Umbilical cord (tissue), 2 donors: ENCODE data around the gene EPB41. TPM values are rescaled to one million over a fixed set of nuclear protein-coding genes. Genes with fewer than 3 reads are reported as not detected.
"Not testable (repeated sequence)": the region's sequence is repeated elsewhere in the genome, so short reads cannot be mapped to it uniquely, and the experiment has no call there.

Source experiments
- DNase-seq: peaks from one replicate; pipeline ENCODE4 v3.0.0-alpha.2; 2015; ENCODE audit warnings: low spot score
- total RNA-seq: library from RNA; depleted of rRNA; stranded (reverse); fragments of >200 nt; gene quantifications from one replicate; pipeline ENCODE4 v1.2.3, GENCODE V29; 2014; ENCODE audit warnings: low replicate concordance; ENCODE audit not compliant: insufficient read depth

EPB41 gene
- total RNA-seq, 1 donor from 2014 or later, result 71.3 TPM

DNA sequence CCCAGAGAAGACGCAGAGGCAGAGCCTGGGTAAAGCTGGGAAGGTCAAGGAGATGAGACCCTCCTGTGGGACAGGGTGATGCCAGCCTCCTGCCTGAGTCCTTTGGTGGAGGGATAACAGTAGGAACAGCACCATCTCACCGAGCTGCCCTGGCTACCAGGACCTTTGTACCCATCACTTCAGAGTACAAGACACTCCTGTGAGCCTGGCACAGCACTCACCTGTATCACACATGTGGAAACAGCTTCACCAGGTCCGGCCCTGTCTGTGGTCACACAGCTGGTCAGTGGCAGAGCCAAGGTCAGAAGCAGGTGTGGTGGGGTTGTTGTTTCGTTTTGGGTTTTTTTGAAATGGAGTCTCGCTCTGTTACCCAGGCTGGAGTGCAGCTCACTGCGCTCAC is 214.4 kb downstream of the EPB41 start:
- no peak for DNase-seq

GRCh38 chr1:29129916-29130315 is 215.5 kb downstream of the EPB41 start:
- no peak for DNase-seq

- not testable (repeated sequence) for DNase-seq
Measured at GRCh38 chr1:29131056-29131455, 216.7 kb downstream of the EPB41 start.

GRCh38 chr1:29133861-29134694 is 219.7 kb downstream of the EPB41 start:
- no peak for DNase-seq

DNA sequence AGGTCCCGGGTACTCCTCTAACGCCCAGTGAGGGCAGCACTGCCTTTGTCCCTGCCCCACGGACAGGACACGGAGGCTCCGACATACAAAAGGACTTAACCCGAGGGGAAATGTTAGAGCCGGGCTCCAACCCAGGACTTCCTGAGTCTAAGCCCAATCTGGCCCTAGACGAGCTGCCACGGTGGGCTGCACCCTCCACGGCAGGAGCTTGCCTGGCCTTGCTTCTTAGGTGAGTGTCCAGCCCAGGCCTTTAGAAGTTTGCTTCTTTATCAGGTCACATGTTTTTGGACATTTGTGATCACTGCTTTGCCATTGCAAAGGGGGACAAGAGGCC is 220.3 kb downstream of the EPB41 start:
- DNase-seq, result no peak

GRCh38 chr1:29136391-29136915 is 222.1 kb downstream of the EPB41 start:
- DNase-seq, result no peak

GRCh38 chr1:29142714-29143113 is 228.3 kb downstream of the EPB41 start:
- DNase-seq, result no peak

- DNase-seq, result no peak
Measured at GRCh38 chr1:29144178-29144577, 229.8 kb downstream of the EPB41 start.

DNA sequence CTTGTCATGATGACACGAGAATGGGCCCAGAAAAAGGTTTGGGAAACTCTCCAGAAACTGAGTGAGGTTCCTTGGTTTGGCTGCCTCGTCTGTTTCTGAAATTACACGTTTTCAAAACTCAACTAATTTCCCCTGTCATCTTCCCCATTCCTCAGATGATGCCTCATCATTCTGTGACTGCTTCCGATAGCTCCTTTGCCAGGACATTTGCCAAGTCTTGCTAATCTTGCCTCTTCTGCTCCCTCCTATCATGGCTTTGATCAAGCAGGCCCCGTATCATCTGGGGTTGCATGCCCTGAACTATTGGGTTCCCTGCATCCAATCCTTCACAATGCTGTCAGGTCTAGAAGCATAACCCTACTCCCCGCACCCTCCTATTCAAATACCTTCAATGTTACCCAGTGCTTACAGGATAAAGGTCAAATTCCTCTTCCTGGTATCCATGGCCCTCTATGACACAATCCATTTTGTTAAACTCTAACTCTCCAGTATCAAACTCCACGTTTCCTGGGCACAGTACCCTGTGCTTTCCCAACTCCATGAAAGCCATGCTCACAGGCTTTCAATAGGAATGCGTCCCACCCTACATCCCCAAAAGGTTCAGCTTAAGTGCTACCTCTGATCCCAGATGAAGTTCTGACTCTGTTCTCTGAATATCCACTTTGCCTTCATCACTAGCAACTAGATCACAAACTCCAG is 231.5 kb downstream of the EPB41 start:
- DNase-seq, result peak; percentile 20

- no peak for DNase-seq
Measured at GRCh38 chr1:29148656-29149491, 234.5 kb downstream of the EPB41 start.

- not testable (repeated sequence) for DNase-seq
Measured at GRCh38 chr1:29150346-29150745, 236.0 kb downstream of the EPB41 start.

DNA sequence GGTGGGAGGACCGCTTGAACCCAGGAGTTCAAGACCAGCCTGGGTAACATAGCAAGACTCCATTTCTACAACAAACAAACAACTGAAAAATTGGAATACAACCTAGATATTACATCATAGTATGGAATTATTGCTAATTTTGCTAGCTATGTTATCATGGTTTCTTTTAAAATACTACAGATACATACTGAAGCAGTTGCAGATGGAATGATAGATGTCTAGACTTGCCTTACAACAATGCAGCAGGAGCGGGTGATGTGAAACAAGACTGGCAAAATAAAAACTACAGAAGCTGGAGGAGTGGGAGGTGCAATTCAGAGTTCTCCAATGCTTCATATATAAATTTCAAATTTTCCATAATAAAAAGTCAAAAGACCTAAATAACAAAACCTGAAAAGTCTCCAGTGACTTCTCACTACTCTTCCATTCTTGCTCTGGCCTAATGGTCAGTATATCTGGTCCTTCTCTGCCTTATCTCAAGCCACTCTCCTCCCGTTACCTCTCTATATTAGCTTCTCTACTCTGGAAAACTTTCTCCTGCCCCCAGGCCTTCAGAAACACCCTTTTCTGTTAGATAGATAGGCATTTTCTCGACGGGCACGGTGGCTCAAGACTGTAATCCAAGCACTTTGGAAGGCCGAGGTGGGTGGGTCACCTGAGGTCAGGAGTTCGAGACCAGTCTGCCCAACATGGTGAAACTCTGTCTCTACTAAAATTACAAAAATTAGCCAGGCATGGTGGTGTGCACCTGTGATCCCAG is 237.9 kb downstream of the EPB41 start:
- no peak for DNase-seq

DNA sequence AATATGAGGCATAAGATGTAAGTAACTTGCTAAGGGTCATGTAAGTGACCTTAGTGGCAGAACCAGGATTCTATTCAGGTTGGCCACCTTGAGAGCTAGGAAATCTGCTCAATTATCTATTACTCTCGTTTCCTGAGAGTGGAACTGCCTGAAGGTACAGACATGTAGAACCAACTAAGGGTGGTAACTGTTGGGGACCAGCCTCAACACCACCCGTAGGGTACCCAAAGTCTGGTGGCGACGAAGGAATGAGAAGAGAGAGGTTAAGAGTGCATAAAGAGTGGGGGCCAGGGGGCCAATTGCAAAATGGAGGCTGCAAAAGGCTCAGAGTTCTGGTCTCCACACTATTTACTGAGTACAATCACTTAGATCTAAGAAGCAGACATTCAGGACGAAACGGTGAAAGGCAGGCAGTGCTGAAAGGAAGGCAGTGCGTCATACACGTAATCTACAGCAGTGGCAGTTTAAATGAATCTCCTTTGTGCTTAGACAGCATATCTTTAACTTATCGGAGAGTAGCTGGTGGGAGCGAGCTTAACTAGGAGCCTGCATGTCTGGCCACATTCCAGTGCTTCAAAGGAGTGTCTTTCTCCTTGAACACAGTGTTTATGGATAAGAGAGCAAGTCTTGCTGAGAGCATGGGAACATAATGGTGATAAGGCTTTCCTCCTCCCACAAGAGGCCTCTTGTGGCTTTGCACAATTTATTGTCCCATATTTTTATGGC is 242.3 kb downstream of the EPB41 start:
- DNase-seq, result peak; percentile 97

DNA sequence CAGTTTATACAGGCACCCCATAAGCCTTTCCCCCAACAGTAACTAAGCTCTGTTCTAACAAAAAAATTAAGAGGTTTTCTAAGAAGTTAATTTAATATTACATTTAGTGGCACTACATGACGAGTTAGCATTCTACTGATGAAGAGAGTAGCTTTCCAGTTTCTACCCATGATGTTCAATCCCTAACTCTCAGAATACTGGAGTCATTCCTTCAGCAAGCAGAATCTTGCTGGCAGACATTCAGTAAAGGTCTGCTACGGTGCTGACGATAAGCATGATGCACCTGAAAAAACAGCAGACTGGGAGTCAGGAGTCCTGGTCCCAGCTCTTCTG is 242.9 kb downstream of the EPB41 start:
- no peak for DNase-seq

GRCh38 chr1:29159773-29160172 is 245.4 kb downstream of the EPB41 start:
- no peak for DNase-seq

DNA sequence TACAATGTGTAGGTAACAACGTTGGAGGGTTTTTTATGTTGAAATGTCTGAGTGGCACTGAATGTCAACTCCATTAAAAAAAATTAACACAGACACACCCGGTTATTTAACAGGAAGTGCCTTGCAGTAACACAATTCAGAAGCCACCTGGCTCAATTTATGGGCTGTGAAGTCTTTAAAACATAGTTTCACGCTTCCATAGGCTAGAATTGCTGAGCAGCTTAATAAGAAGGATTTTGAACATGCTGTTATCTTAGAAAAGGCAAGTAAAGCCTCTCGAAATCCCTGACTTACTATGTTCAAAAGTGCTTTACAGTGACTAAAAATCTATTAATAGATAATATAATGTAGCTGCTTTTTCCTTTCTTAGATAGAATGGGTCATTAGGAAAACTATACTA is 247.7 kb downstream of the EPB41 start:
- DNase-seq, result peak; percentile 70

DNA sequence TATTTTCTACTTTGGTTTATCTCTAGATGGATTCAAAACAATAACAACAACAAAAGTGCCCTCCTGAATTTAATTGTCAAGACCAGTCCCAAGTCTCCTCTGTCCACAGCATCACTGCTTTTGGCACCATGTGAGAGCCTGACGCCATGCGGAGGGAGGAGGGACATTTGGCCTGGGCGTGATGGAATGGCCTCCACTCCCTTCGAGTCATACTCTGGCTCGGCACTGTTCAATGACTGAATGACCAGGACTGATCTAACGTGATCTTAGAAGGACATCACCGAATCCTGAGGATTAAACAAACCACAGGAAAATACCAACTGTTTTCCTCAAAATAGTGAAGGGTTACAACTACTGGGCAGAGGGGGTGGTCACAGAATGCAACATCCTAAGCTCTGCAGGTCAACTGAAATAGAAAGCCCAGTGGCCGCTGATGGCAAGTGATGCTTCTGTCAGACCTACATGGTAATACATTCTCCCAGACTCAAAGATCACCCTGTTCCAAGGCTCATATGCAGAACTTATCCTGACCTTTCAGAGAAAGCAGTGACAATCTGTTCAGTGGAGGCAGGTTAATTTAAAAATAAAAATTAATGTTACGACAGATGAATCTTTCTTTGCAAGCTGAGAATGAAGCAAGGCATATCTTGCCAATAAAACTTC is 248.2 kb downstream of the EPB41 start:
- no peak for DNase-seq

DNA sequence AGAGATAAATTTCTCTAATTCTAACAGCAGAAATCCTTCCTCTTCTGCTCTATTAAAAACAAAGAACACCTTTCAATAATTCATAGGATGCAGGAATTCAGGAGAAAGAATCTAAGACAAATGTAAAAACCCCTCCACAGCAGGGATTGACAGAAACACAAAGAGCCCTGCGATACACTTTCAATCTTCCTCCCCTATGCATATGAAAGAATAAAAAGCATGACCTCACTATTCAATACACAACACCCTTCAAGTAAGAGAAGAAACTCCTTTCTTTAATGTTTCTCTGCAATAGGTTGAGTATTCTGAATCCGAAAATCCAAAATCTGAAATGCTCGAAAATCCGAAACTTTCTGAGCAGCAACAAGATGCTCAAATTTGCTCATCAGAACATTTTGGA is 250.2 kb downstream of the EPB41 start:
- DNase-seq, result no peak

DNA sequence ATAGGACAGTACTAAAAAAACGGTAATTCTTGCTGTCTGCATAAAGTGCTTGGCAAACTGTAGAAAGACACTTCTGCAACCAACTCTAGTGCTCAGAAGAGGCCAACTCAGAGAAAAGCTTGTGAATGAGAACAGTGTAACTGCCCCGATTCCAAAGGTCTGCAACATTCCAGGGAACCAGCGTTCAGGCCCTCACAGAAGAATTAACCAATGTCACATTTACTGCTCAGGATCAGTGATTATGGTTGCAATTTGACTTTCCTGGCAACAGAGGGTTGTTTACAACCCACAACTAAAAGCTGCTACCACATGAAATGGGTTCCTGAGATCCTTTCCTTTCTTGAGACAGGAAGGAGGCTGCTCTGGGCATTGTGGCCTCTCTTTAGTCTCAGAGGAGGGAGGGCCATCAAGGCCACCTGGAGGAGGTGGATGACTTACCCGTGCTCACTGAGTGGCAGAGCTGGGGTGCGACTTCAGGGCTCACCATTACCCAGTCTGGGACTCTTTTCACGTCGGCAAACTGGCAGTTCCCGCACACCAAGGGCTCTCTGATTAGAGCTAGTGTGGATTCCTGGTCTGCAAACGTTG is 252.0 kb downstream of the EPB41 start:
- DNase-seq, result no peak

DNA sequence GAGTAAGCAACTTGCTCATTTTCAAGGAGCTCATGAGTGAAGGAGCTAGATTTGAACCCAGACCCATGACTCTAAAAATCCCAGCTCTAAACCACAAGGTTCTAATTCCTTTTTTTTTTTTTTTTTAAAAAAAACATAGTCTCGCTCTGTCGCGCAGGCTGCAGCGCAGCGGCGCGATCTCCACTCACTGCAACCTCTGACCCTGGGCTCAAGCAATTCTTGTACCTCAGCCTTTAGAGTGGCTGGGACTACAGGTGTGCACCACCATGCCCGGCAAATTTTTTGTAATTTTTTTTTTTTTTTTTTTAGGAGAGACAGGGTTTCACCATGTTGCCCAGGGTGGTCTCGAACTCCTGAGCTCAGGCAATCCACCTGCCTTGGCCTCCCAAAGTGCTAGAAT is 253.5 kb downstream of the EPB41 start:
- DNase-seq, result no peak
